HG03520 (cell line): ENCODE measurements around the gene IFITM5.
"Not testable (repeated sequence)": the region's sequence is repeated elsewhere in the genome, so short reads cannot be mapped to it uniquely, and the experiment has no call there.

Experiments
- ATAC-seq: cut with Tn5 transposase; IDR thresholded peaks from one replicate; pipeline ENCODE4 v1.9.1; 2021; ENCODE audit warnings: mild to moderate bottlenecking, moderate library complexity; ENCODE audit not compliant: unreplicated experiment

Gene IFITM5

DNA sequence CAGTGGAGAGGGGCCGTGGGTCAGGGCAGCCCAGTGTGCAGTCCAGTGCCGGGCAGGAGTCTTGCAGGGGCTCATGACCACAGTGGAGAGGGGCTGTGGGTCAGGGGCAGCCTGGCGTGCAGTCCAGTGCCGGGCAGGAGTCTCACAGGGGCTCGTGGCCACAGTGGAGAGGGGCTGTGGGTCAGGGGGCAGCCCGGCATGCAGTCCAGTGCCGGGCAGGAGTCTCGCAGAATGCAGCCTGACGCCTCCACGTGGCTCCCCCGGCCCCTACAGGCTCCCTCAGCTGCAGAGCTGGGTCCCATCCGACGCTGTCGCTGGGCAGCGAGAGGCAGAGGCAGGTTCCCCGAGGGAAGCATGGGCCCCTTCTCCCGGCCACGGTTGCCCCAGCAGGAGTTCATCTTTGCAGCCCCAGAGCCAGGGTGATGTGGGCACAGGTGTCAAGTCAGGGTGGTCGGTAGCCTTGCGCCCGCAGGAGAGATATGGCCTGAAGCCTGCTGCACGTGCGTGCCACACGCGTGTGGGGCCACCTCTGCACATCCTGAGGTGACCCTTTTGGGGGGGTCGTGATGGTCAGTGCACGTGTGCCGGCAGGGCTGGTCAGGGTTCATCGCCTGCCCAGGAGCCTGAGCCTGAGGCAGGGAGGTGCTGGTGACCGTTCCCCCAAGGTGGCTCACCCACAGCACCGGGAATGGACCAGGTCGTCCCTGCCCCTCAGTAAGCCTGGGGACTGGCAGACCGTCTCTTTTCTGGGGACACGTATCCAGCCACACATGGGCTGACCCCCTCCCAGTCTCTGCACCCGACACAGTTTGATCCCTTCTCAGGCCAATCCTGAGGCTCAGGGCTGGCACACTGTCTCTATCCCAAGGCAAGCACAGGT, 2.9 kb downstream of the IFITM5 start:
- ATAC-seq, result no peak

DNA sequence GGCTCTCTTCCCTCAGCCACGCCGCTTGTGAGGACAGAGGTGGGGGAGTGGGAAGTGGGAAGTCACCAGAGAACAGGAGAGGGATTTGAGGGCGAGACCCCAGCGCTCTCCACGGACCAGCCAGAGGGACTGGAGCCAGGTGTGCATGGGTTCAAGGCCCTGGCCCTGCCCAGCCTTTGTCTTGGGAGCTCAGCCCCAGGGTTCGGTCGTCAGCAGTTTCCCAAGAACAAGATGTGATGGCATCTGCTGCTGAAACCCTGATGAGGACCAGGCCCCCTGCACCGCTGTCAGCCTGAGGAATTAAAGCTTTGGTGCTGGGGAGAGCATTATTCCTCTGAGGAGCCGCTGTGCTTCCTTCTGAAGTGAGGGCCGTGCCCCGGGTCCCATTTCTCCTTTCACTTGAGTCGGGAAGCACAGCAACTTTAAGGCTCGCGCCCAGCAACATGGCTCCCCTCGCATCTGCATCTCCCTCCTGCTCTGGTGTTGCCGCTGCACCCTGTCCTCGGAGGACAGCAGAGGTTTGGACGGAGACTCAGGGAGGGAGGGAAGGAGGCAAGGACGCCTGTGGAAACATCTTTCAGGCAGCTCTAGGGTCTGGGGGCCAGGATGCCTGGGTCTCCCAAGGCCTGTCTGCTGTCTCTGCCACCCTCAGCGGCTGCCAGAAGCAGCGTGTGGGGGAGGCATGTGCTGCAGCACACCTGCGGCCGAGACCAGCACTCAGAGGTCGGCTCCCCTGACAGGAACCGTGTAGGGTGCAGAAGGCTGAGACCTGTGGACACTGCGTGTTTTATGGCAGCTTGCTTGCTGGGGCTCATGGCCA, 3.8 kb downstream of the IFITM5 start:
- no peak for ATAC-seq

DNA sequence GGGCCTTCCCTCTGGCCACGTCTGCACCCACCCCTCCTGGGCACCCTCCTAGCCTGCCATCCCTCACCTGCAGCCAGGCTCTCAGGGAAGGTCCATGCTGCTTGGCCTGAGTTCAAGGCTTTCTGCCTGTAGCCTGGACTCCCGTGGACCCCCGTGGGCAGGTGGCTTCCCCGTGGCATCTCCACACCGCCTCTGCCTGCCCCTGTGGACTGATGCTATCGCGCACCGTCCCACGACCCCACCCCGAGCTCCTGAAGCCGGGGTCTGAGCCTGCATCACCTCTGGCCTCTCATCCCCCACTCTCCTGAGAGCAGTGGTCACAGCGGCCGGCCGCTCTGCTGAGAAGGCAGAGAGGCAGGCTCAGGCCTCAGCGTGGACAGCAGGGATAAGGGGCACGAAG, 4.5 kb downstream of the IFITM5 start:
- no peak for ATAC-seq

DNA sequence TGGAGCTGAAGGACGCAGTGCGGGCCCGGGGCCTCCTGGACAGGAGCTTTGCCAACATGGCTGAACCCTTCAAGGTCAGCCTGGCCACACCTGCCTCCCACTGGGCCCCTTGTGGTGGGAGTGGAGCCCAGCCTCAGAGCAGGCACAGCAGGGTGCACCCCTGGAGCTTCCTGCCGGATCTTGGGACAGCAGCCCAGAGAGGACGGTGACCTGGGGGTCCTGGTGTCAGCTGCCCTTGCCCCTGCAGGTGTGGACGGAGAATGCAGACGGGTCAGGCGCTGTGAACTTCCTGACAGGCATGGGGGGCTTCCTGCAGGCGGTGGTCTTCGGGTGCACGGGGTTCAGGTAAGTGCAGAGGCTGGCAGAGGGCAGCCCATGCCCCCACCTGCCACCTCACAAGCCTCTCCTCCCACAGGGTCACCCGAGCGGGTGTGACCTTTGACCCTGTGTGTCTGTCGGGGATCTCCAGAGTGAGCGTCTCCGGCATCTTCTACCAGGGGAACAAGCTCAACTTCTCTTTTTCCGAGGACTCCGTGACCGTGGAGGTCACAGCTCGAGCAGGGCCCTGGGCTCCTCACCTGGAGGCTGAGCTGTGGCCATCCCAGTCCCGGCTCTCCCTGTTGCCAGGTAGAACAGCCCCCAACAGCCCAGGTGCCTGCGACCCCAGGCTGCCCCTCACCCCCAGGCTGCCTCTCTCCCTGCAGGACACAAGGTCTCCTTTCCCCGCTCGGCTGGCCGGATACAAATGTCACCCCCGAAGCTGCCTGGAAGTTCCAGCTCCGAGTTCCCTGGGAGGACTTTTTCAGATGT, 5.3 kb downstream of the IFITM5 start:
- ATAC-seq, result no peak

DNA sequence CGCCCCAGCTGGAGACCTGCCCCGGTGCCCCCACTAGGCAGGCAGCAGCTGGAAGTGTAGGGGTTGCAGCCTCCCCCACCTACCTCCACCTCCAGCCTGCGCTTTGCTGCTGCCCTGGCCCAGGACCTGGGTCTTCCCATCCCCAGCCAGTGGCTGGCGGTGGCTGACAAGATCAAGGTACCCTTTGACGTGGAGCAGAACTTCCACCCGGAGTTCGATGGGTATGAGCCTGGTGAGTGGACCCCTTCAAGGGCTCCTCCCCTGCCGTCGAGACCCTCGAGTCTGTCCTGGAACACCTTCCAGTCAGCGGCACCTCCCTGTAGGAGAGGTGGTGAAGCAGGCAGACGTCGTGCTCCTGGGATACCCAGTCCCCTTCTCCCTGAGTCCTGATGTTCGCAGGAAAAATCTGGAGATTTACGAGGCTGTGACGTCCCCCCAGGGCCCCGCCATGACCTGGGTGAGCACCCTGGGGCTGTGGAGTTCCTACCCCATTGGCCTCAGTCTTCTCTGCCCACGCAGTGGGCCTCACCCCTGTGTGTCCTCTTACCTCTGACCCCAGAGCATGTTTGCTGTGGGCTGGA, 6.0 kb downstream of the IFITM5 start:
- no peak for ATAC-seq

DNA sequence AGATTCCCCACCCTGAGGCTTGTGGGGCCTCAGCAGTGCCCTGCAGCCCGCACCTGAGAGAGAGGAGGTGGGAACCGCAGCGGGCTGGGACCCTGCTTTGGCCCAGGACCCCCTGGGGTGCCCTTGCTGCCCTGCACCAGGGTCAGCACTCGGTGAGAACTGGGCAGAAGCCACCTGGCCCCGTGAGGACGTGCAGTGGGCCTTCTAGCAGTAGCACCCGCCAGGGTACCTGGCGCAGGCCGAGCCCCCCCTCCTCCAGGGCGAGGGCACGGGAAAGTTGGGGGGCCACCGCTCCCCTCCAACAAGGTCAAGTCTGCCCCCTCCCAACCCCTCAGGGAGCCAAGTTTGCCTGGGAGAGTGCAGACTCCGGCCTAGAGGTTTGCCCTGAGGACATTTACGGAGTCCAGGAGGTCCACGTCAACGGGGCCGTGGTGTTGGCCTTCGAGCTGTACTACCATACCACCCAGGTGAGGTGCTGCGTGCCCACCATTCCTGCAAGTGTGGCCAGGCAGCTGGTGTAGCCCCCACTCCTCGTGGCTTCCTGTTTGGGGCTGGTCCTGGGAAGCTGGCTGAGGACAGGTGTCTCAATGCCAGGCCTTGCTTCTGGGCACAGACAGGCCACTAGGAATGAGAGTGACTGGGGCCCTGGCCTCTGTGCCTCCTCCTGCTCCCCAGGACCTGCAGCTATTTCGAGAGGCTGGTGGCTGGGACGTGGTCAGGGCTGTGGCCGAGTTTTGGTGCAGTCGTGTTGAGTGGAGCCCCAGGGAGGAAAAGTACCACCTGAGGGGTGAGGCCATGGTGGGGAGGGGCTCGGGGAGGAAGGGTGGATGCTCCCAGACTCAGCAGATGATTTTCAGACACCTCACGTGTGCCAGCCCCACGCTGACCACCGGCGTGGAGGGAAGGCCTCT, 6.9 kb downstream of the IFITM5 start:
- no peak for ATAC-seq

DNA sequence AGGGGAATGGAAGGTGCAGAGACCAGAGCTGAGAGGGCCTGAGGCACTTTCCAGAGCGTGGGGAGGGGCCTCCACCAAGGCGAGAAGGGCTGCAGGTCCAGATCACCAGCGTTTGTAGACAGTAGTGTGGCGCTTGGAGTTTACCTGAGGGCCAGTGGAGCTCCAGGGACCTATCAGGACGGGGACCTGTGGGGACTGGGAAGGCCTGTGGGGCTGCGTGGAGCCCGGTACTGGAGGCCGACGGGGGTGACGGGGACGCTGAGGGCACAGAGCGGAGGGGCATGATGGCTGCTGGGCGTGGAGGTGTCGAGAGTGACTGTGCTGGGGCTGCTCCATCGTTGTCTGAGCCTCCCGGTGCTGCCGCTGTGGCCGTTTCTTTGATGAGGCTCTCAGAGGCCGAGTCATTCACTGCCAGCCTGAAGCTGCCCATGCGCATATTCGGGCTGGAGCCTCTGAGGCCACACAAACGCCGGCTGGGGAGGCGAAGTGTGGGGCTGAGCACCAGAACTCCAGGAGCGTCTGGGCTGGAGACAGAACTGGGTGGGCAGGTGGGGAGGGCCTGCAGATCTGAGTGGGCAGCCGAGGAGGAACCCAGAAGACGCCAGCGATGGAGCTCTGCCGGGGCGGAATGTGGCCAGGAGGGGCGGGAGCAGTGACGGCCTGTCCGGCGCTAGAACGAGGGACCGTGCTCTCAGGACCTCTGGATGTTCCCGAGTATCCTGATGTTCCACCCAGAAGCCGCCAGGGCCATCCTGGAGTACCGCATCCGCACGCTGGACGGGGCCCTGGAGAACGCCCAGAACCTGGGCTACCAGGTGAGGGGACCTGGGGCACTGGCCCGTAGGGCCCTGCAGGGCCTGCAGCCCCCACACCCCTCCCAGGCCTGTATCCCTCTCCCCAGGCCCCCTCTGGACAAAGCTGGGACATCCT, 7.8 kb downstream of the IFITM5 start:
- no peak for ATAC-seq

DNA sequence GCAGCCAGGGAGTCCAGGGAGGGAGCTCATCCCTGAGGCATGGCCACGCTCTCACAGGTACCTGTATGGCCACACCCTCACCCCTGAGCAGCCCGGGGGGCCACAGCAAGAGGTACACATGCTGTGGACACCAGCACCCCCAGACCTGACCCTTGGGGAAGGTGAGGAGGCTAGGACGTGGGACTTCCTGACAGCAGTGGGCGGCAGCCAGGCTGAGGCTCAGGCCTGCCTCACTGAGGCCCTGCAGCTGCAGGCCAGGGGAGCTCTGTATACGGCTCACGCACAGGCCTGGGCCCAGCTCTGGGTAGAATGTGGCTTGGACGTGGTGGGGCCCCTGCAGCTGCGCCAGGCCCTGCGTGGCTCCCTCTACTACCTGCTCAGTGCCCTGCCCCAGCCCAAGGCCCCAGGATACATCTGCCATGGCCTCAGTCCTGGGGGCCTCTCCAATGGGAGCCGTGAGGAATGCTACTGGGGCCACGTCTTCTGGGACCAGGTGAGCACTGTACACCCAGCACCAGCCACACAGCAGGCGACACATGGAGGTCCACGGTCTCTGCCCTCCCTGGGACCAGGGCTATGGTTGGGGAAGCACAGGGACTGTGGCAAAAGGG, 8.6 kb downstream of the IFITM5 start:
- ATAC-seq, result no peak

DNA sequence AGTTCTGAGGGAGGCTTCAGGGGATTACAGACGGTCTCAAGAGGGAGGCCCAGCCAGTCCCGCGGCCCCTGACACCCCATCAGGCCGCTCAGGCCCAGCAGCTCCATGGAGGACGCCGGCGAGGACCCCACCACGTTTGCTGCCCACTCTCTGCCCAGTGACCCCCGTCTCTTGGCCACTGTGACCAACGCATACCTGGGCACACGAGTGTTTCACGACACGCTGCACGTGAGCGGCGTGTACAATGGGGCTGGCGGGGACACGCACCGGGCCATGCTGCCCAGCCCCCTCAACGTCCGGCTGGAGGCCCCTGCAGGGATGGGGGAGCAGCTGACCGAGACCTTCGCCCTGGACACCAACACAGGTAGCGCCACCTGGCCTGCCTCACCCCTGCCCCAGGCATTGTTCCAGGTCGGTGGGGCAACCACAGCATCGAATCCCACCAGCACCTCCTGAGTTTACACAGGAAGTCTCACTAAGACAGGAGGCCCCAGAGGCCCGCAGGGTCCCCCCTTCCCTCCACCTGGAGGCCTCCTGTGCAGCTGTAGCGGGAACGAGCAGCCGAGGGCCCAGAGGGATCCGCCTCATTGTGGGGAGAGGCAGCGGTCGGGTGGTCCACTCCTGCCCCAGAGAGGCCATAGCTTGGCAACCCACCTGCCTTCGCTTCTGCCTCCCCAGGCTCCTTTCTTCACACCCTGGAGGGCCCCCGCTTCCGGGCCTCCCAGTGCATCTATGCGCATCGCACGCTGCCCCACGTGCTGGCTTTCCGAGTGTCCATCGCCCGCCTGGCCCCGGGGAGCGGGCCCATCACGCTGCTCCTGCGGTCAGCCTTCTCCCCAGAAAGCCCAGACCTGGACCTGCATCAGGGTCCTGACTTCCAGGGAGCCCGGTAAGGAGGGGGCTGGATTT, 9.4 kb downstream of the IFITM5 start:
- ATAC-seq, result no peak

DNA sequence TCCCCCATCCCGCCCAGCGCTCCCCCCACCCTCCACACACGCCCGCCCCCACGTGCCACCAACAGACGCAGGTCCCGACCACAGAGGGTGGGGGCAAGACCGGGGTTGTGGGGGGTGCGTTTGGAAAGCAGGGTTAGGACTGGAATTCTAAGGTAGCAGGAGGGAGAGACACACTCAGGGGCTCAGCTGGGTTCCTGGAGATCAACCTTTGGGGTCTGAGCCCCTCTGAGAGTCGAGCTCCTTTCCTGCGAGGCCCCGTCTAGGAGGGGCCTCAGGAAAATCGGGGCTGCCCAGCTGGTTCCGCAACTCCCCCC, 10.0 kb downstream of the IFITM5 start:
- ATAC-seq, result no peak

DNA sequence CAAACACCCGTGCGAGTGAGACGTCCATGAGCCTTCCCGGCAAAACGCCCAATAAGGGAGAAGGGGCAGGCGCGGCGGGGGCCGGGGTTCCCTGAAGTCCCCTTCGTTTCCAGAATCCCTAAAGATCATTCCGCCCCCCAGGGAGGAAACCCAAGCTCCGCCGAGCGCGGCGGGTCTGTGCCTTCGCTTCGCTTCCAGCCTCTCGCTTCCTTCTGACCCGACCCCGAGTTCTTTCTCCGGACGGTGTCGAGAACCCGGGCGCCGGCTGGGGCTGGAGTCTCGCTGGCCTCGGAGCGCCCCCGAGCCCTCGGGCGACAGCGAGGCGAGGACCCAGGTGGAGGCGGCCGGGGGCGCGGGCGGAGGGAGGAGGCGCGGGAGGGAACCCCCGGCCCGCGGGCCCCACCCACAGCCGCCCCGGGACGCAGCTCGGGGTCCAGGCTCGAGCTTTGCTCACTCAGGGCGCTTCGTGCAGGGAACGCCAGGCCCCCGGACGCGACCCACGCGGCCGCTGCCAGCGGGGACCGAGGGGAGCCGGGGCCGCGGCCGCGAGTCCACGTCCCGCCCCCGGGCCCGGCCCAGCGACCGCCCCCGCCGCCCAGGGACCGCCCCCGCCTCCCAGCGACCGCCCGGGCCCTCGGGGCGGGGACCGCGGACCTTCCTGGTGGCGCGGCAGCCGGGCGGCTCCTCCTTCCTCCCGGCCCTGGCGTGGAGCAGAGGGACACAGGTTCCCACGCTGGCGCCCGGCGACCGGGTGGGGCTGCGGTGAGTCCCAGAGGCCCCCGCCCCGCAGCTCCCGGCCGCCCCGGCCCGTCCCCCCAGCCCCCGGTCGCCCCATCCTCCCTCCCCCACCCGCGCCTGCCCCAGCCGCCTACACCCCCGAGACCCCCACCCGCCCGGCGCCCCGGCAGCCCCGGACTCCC, 10.6 kb downstream of the IFITM5 start, which contains the start of gene PGGHG:
PGGHG (plus strand) TSS at position 649 of the 920 bp plus-strand sequence. CDS start 691 bp downstream, outside the sequence.
- ATAC-seq, result no peak

DNA sequence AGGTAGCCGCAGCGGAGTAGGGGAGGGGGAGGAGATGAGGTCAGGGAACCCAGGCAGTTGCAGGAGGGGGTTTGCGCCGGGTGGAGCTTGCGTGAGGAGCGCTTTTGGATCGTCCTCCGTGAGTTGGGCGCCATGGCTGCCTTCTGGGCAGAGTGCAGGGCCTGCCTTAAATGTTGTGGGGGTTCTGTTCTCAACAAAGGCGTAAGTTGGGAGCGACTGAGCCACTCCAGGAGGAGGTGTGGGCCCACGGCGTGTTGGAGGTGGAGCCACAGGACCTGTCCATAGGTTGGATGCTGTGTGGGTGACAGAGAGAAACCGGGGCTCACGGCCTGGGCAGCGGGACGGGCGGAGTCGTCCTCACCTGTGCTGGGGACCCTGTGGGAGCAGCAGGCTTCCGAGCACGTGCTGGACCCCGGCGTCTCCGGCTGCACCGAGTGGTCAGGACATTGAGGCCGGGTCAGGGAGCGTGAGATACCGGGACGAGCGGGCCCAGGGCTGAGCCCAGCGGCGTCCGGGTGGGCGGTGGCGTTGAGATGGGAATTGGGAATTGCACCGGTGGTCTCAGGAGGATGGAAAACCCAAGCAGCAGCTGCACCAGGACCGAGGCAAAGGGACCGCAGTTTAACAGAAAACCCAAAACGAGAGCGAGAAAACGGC, 11.4 kb downstream of the IFITM5 start:
- no peak for ATAC-seq

DNA sequence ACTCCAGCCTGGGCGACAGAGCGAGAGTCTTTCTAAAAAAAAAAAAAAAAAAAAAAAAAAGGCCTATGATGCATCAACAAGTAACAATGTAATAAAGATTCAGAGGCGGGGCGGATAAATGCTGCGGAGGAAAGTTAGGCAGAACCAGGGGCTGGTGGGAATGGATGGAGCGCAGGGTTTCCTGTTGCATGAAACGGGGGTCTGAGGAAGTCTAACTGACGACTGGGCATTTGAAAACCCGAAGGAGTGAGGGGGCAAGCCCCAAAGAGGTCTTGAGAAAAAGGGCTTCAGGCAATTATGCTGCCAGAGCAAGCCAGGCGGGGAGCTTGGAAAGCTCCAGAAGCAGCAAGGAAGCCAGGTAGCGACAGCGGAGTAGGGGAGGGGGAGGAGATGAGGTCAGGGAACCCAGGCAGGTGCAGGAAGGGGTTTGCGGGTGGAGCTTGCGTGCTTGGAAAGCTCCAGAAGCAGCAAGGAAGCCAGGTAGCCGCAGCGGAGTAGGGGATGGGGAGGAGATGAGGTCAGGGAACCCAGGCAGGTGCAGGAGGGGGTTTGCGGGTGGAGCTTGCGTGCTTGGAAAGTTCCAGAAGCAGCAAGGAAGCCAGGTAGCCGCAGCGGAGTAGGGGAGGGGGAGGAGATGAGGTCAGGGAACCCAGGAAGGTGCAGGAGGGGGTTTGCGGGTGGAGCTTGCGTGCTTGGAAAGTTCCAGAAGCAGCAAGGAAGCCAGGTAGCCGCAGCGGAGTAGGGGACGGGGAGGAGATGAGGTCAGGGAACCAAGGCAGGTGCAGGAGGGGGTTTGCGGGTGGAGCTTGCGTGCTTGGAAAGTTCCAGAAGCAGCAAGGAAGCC, 12.1 kb downstream of the IFITM5 start:
- not testable (repeated sequence) for ATAC-seq

DNA sequence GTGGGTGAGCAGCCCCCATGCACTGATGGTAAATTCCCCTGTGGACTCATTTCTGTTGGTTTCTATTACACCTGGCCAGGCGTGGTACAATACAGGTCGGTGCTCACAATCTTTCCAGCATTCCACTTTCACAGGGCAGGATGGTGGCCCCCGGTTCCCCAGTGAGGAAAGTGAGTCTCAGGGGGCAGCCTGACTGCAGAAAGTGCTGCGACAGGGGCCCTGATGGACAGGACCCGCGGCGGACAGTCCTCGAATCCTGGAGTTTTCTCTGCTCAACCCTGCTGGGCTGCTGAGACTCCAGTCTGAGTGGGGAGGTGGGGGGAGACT, 13.5 kb downstream of the IFITM5 start:
- ATAC-seq, result no peak
